Muscle layer of colon (tissue), 2 donors: ENCODE measurements around the gene HSPG2.

ENCODE experiments used
- H3K27ac ChIP-seq: one replicate; pipeline ENCODE4 v1.7.0; 2013; ENCODE audit warnings: low read depth, mild to moderate bottlenecking, low read length, moderate library complexity
- H3K27me3 ChIP-seq, 2 donors: one replicate each; pipeline ENCODE4 v1.7.0; 2013; ENCODE audit warnings: low read length in 2 of 2, mild to moderate bottlenecking in 2 of 2; ENCODE audit not compliant: insufficient read depth in 2 of 2, control insufficient read depth in 1 of 2
- H3K36me3 ChIP-seq: one replicate; pipeline ENCODE4 v1.7.0; 2013; ENCODE audit warnings: mild to moderate bottlenecking, low read length; ENCODE audit not compliant: insufficient read depth
- H3K4me1 ChIP-seq: one replicate; pipeline ENCODE4 v1.7.0; 2013; ENCODE audit warnings: mild to moderate bottlenecking, low read length; ENCODE audit not compliant: insufficient read depth
- H3K4me3 ChIP-seq, 2 donors: one replicate each; pipeline ENCODE4 v1.7.0; 2013; ENCODE audit warnings: low read length in 2 of 2, low read depth in 1 of 2, mild to moderate bottlenecking in 1 of 2, moderate library complexity in 1 of 2
- H3K9ac ChIP-seq: one replicate; pipeline ENCODE4 v1.7.0; 2013; ENCODE audit warnings: low read length
- H3K9me3 ChIP-seq: one replicate; pipeline ENCODE4 v1.7.0; 2013; ENCODE audit warnings: mild to moderate bottlenecking, low read length
- donor health status: abdominal sarcoma.
- donor health status: Adenocarcinoma of cecum.

HSPG2 gene

GRCh38 chr1:21887216-21887736 lies 49.8 kb downstream of the HSPG2 start:
- no peaks in the 10 kb centered on the region for H3K4me1 ChIP-seq
- peaks cover 88% of the 10 kb centered on the region for H3K36me3 ChIP-seq
- H3K9me3 ChIP-seq, result no peaks in the 10 kb centered on the region
- H3K27me3 ChIP-seq, result no peaks in the 10 kb centered on the region
- peak overlapping the region; percentile 41 for H3K27ac ChIP-seq
- H3K4me3 ChIP-seq, result no peak overlapping the region
- no peak overlapping the region for H3K9ac ChIP-seq

GRCh38 chr1:21886486-21887215 lies 50.5 kb downstream of the HSPG2 start:
- H3K4me3 ChIP-seq, result no peak overlapping the region
- H3K36me3 ChIP-seq, result peaks cover 90% of the 10 kb centered on the region
- H3K9ac ChIP-seq, result no peak overlapping the region
- H3K4me1 ChIP-seq, result no peaks in the 10 kb centered on the region
- no peak overlapping the region for H3K27ac ChIP-seq
- no peaks in the 10 kb centered on the region for H3K9me3 ChIP-seq
- H3K27me3 ChIP-seq, result no peaks in the 10 kb centered on the region

- no peaks in the 10 kb centered on the region for H3K9me3 ChIP-seq
- no peaks in the 10 kb centered on the region for H3K27me3 ChIP-seq
- no peak overlapping the region for H3K4me3 ChIP-seq
- no peak overlapping the region for H3K27ac ChIP-seq
- H3K9ac ChIP-seq, result no peak overlapping the region
- H3K4me1 ChIP-seq, result no peaks in the 10 kb centered on the region
- H3K36me3 ChIP-seq, result peaks cover 90% of the 10 kb centered on the region
These were observed 51.7 kb downstream of the HSPG2 start for GRCh38 chr1:21885236-21886037.

GRCh38 chr1:21884456-21885235 lies 52.5 kb downstream of the HSPG2 start:
- no peak overlapping the region for H3K4me3 ChIP-seq
- no peak overlapping the region for H3K27ac ChIP-seq
- H3K36me3 ChIP-seq, result peaks cover 90% of the 10 kb centered on the region

GRCh38 chr1:21882721-21883415 lies 54.2 kb downstream of the HSPG2 start:
- H3K27ac ChIP-seq, result no peak overlapping the region
- H3K9me3 ChIP-seq, result no peaks in the 10 kb centered on the region
- no peak overlapping the region for H3K4me3 ChIP-seq
- no peaks in the 10 kb centered on the region for H3K27me3 ChIP-seq
- H3K4me1 ChIP-seq, result no peaks in the 10 kb centered on the region
- peaks cover 89% of the 10 kb centered on the region for H3K36me3 ChIP-seq
- no peak overlapping the region for H3K9ac ChIP-seq

More at GRCh38 chr1:21884456-21885235, 52.5 kb downstream of the HSPG2 start:
- H3K9me3 ChIP-seq, result no peaks in the 10 kb centered on the region
- H3K4me1 ChIP-seq, result no peaks in the 10 kb centered on the region
- H3K27me3 ChIP-seq, result no peaks in the 10 kb centered on the region
- no peak overlapping the region for H3K9ac ChIP-seq

GRCh38 chr1:21881250-21881649 lies 55.9 kb downstream of the HSPG2 start:
- no peaks in the 10 kb centered on the region for H3K4me1 ChIP-seq
- no peak overlapping the region for H3K4me3 ChIP-seq
- no peaks in the 10 kb centered on the region for H3K27me3 ChIP-seq
- H3K9ac ChIP-seq, result no peak overlapping the region
- H3K27ac ChIP-seq, result no peak overlapping the region
- no peaks in the 10 kb centered on the region for H3K9me3 ChIP-seq
- peaks cover 91% of the 10 kb centered on the region for H3K36me3 ChIP-seq

GRCh38 chr1:21880619-21880970 lies 56.5 kb downstream of the HSPG2 start:
- H3K9me3 ChIP-seq, result no peaks in the 10 kb centered on the region
- H3K4me3 ChIP-seq, result no peak overlapping the region
- no peak overlapping the region for H3K27ac ChIP-seq
- H3K4me1 ChIP-seq, result no peaks in the 10 kb centered on the region
- no peak overlapping the region for H3K9ac ChIP-seq
- peaks cover 91% of the 10 kb centered on the region for H3K36me3 ChIP-seq
- H3K27me3 ChIP-seq, result no peaks in the 10 kb centered on the region

GRCh38 chr1:21879928-21880618 lies 57.0 kb downstream of the HSPG2 start:
- Histone ChIP-seq H3K27me3 (no peaks in the 10 kb centered on the region), H3K4me3 (no peak overlapping the region), H3K36me3 (peaks cover 91% of the 10 kb centered on the region), H3K27ac (no peak overlapping the region), H3K9ac (no peak overlapping the region), H3K9me3 (no peaks in the 10 kb centered on the region), H3K4me1 (no peaks in the 10 kb centered on the region)

GRCh38 chr1:21878840-21879478 lies 58.2 kb downstream of the HSPG2 start:
- Histone ChIP-seq H3K4me3 (no peak overlapping the region), H3K36me3 (peaks cover 93% of the 10 kb centered on the region), H3K27ac (no peak overlapping the region), H3K4me1 (no peaks in the 10 kb centered on the region), H3K27me3 (no peaks in the 10 kb centered on the region), H3K9me3 (no peaks in the 10 kb centered on the region), H3K9ac (no peak overlapping the region)

- H3K4me1 ChIP-seq, result no peaks in the 10 kb centered on the region
- peaks cover 94% of the 10 kb centered on the region for H3K36me3 ChIP-seq
- no peak overlapping the region for H3K9ac ChIP-seq
- H3K4me3 ChIP-seq, result no peak overlapping the region
- no peaks in the 10 kb centered on the region for H3K27me3 ChIP-seq
- H3K9me3 ChIP-seq, result no peaks in the 10 kb centered on the region
- H3K27ac ChIP-seq, result no peak overlapping the region
These were observed 58.9 kb downstream of the HSPG2 start for GRCh38 chr1:21878009-21878773.
